Liver (tissue), 9 donors: ENCODE measurements around the gene NMD3. TPM values are rescaled to one million over a fixed set of nuclear protein-coding genes. Genes with fewer than 3 reads are reported as not detected.

Experiments used
- DNase-seq: peaks from one replicate; pipeline ENCODE4 v3.0.0-alpha.2; 2017; ENCODE audit warnings: low spot score
- H3K27ac ChIP-seq, 2 donors: one replicate each; pipeline ENCODE4 v1.7.0; 2013; ENCODE audit warnings: inconsistent platforms in 2 of 2, low read length in 2 of 2, control low read depth in 1 of 2, low read depth in 1 of 2, mild to moderate bottlenecking in 1 of 2
- H3K27me3 ChIP-seq, 4 donors: one replicate each; pipeline versions ENCODE4 v1.6.1 to v1.7.0; 2013; ENCODE audit warnings: low read length in 3 of 4, inconsistent platforms in 1 of 4, mild to moderate bottlenecking in 1 of 4, moderate library complexity in 1 of 4; ENCODE audit not compliant: control insufficient read depth in 4 of 4, insufficient read depth in 4 of 4
- H3K36me3 ChIP-seq, 4 donors: one replicate each; pipeline versions ENCODE4 v1.6.1 to v1.7.0; 2013; ENCODE audit warnings: low read length in 3 of 4, mild to moderate bottlenecking in 3 of 4, low read depth in 1 of 4, moderate library complexity in 1 of 4; ENCODE audit not compliant: control insufficient read depth in 4 of 4, insufficient read depth in 3 of 4
- H3K4me1 ChIP-seq, 4 donors: one replicate each; pipeline versions ENCODE4 v1.6.1 to v1.7.0; 2013; ENCODE audit warnings: low read length in 3 of 4, mild to moderate bottlenecking in 3 of 4, moderate library complexity in 1 of 4; ENCODE audit not compliant: control insufficient read depth in 4 of 4, insufficient read depth in 4 of 4
- H3K4me3 ChIP-seq, 3 donors: one replicate each; pipeline versions ENCODE4 v1.6.1 to v1.7.0; 2013; ENCODE audit warnings: low read length in 3 of 3, control low read depth in 1 of 3, low read depth in 1 of 3, mild to moderate bottlenecking in 1 of 3
- H3K9ac ChIP-seq, 2 donors: one replicate each; pipeline ENCODE4 v1.7.0; 2013; ENCODE audit warnings: low read length in 2 of 2, mild to moderate bottlenecking in 2 of 2, moderate library complexity in 2 of 2, control low read depth in 1 of 2, low read depth in 1 of 2
- H3K9me3 ChIP-seq, 4 donors: one replicate each; pipeline versions ENCODE4 v1.6.1 to v1.7.0; 2013; ENCODE audit warnings: low read length in 3 of 4; ENCODE audit not compliant: control insufficient read depth in 4 of 4
- ATF3 ChIP-seq: IDR thresholded peaks from 2 replicates; pipeline ENCODE4 v1.6.1; 2016; ENCODE audit warnings: antibody characterized with exemption
- CTCF ChIP-seq: fragments of 150-350 bp; IDR thresholded peaks from 2 replicates; pipeline ENCODE4 v1.5.1; 2017; ENCODE audit warnings: improper control_type of control experiment, low read depth, low read length; ENCODE audit not compliant: missing input control
- EGR1 ChIP-seq, 2 donors: IDR thresholded peaks; 2 replicates each; pipeline ENCODE4 v1.6.1; 2016 to 2018; ENCODE audit warnings: antibody characterized with exemption in 2 of 2, low read depth in 2 of 2
- FOXA1 ChIP-seq: IDR thresholded peaks from 2 replicates; pipeline ENCODE4 v1.6.1; 2016; ENCODE audit warnings: antibody characterized with exemption
- FOXA2 ChIP-seq: IDR thresholded peaks from 2 replicates; pipeline ENCODE4 v1.6.1; 2016; ENCODE audit warnings: antibody characterized with exemption
- GABPA ChIP-seq, 2 donors: IDR thresholded peaks in 1 of 2; conservative IDR thresholded peaks in 1 of 2; 2 replicates each; pipeline ENCODE4 v1.6.1; 2016; ENCODE audit warnings: antibody characterized with exemption in 2 of 2, mild to moderate bottlenecking in 1 of 2, moderate library complexity in 1 of 2
- HNF4A ChIP-seq, 2 donors: conservative IDR thresholded peaks; 2 replicates each; pipeline ENCODE4 v1.6.1; 2016; ENCODE audit warnings: antibody characterized with exemption in 2 of 2, mild to moderate bottlenecking in 2 of 2
- HNF4G ChIP-seq: IDR thresholded peaks from 2 replicates; pipeline ENCODE4 v1.6.1; 2016; ENCODE audit warnings: antibody characterized with exemption
- JUND ChIP-seq, 2 donors: IDR thresholded peaks; 2 replicates each; pipeline ENCODE4 v1.6.1; 2016; ENCODE audit warnings: antibody characterized with exemption in 2 of 2
- MAX ChIP-seq: IDR thresholded peaks from 2 replicates; pipeline ENCODE4 v1.6.1; 2016; ENCODE audit warnings: antibody characterized with exemption
- NR2F2 ChIP-seq: IDR thresholded peaks from 2 replicates; pipeline ENCODE4 v1.6.1; 2016; ENCODE audit warnings: antibody characterized with exemption
- RAD21 ChIP-seq, 2 donors: IDR thresholded peaks; 2 replicates each; pipeline ENCODE4 v1.6.1; 2016; ENCODE audit warnings: antibody characterized with exemption in 2 of 2, mild to moderate bottlenecking in 2 of 2
- REST ChIP-seq: IDR thresholded peaks from 2 replicates; pipeline ENCODE4 v1.6.1; 2016; ENCODE audit warnings: antibody characterized with exemption, mild to moderate bottlenecking
- RXRA ChIP-seq, 2 donors: IDR thresholded peaks; 2 replicates each; pipeline ENCODE4 v1.6.1; 2017 to 2018; ENCODE audit warnings: antibody characterized with exemption in 2 of 2, mild to moderate bottlenecking in 1 of 2
- SP1 ChIP-seq: IDR thresholded peaks from 2 replicates; pipeline ENCODE4 v1.6.1; 2018; ENCODE audit warnings: antibody characterized with exemption, mild to moderate bottlenecking
- TAF1 ChIP-seq: conservative IDR thresholded peaks from 2 replicates; pipeline ENCODE4 v1.6.1; 2016; ENCODE audit warnings: antibody characterized with exemption, mild to moderate bottlenecking
- YY1 ChIP-seq: IDR thresholded peaks from 2 replicates; pipeline ENCODE4 v1.6.1; 2016; ENCODE audit warnings: antibody characterized with exemption, mild to moderate bottlenecking
- ZBTB33 ChIP-seq: IDR thresholded peaks from 2 replicates; pipeline ENCODE4 v1.6.1; 2016; ENCODE audit warnings: antibody characterized with exemption
- WGBS: extraction: QIAGEN DNeasy Blood & Tissue Kit; methylation state at CpG from one replicate; pipeline ENCODE4 v1.1.7; 2013; 5-methylcytosine and 5-hydroxymethylcytosine counted together
- polyA plus RNA-seq, 2 donors: library from polyadenylated mRNA; stranded (reverse) in 1 of 2; unstranded in 1 of 2; fragments of 200-250 nt in 1 of 2; fragments of >200 nt in 1 of 2; fragmentation: Nextera tagmentation in 1 of 2; extraction: Ambion mirVana in 1 of 2; gene quantifications; one replicate each; pipeline versions ENCODE4 v1.2.1 to v1.2.3, GENCODE V29; 2013 to 2015
- total RNA-seq, 2 donors: library from RNA; depleted of rRNA; stranded (reverse); fragments of >200 nt; gene quantifications; one replicate each; pipeline ENCODE4 v1.2.3, GENCODE V29; 2014
- donor health status: healthy.
- donor health status: healthy.
- donor health status: healthy.
- donor health status: healthy.
- donor health status: healthy.

Gene NMD3
- total and polyA plus RNA-seq, 4 donors, result 19.9 to 58.7 (median 36.6) TPM

- TF ChIP-seq REST, result no peak
These were observed 68.1 kb downstream of the NMD3 start (continued) for GRCh38 chr3:161289174-161289573.

- TF ChIP-seq RAD21 (IDR thresholded peaks at IDR 0.05), result no peak
- TF ChIP-seq FOXA2, result no peak
- no peak for TF ChIP-seq ZBTB33
- no peak for TF ChIP-seq REST
- no peak for TF ChIP-seq MAX
- no peak for TF ChIP-seq NR2F2
- no peak for TF ChIP-seq ATF3
- TF ChIP-seq HNF4G, result no peak
- TF ChIP-seq JUND (IDR thresholded peaks at IDR 0.05), result no peak
- TF ChIP-seq RXRA (IDR thresholded peaks at IDR 0.05), result no peak
- TF ChIP-seq SP1, result no peak
- TF ChIP-seq EGR1 (IDR thresholded peaks at IDR 0.05; ENCODE audit: low read depth in 2 of 2), result no peak
- TF ChIP-seq CTCF, result no peak
- no peak for TF ChIP-seq FOXA1
- no peak for TF ChIP-seq GABPA (IDR thresholded peaks at IDR 0.05 in 1 of 2, conservative IDR thresholded peaks at IDR 0.05 in 1 of 2)
- TF ChIP-seq TAF1, result no peak
- TF ChIP-seq YY1, result no peak
- TF ChIP-seq HNF4A (conservative IDR thresholded peaks at IDR 0.05), result no peak
These were observed 70.2 kb downstream of the NMD3 start for GRCh38 chr3:161291191-161291901.

More at GRCh38 chr3:161291191-161291901, 70.2 kb downstream of the NMD3 start:
- 95% methylated on average over 5 of the region's 5 CpGs for WGBS
- H3K9ac ChIP-seq, result no peak overlapping the region
- H3K9me3 ChIP-seq, result peaks cover 0 to 1% (median under 1%) of the 10 kb centered on the region in 4 donors
- H3K4me1 ChIP-seq, result no peaks in the 10 kb centered on the region
- no peaks in the 10 kb centered on the region for H3K27me3 ChIP-seq
- no peak overlapping the region for H3K4me3 ChIP-seq
- DNase-seq, result no peak
- H3K27ac ChIP-seq, result no peak overlapping the region
- H3K36me3 ChIP-seq, result no peaks in the 10 kb centered on the region
